Activated CD4-positive, alpha-beta T cell treated with anti-CD3 and anti-CD28 coated beads, Interleukin-2, amount 50 U/mL, for 16 hours (primary cell): Measurements from ENCODE around the gene ABCA10.
"Not testable (repeated sequence)": the region's sequence is repeated elsewhere in the genome, so short reads cannot be mapped to it uniquely, and the experiment has no call there.

Source experiments
- DNase-seq: peaks from one replicate; pipeline ENCODE4 v3.0.0-alpha.2; 2020

Gene ABCA10, protein sequence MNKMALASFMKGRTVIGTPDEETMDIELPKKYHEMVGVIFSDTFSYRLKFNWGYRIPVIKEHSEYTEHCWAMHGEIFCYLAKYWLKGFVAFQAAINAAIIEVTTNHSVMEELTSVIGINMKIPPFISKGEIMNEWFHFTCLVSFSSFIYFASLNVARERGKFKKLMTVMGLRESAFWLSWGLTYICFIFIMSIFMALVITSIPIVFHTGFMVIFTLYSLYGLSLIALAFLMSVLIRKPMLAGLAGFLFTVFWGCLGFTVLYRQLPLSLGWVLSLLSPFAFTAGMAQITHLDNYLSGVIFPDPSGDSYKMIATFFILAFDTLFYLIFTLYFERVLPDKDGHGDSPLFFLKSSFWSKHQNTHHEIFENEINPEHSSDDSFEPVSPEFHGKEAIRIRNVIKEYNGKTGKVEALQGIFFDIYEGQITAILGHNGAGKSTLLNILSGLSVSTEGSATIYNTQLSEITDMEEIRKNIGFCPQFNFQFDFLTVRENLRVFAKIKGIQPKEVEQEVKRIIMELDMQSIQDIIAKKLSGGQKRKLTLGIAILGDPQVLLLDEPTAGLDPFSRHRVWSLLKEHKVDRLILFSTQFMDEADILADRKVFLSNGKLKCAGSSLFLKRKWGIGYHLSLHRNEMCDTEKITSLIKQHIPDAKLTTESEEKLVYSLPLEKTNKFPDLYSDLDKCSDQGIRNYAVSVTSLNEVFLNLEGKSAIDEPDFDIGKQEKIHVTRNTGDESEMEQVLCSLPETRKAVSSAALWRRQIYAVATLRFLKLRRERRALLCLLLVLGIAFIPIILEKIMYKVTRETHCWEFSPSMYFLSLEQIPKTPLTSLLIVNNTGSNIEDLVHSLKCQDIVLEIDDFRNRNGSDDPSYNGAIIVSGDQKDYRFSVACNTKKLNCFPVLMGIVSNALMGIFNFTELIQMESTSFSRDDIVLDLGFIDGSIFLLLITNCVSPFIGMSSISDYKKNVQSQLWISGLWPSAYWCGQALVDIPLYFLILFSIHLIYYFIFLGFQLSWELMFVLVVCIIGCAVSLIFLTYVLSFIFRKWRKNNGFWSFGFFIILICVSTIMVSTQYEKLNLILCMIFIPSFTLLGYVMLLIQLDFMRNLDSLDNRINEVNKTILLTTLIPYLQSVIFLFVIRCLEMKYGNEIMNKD (N-terminal part only)

DNA sequence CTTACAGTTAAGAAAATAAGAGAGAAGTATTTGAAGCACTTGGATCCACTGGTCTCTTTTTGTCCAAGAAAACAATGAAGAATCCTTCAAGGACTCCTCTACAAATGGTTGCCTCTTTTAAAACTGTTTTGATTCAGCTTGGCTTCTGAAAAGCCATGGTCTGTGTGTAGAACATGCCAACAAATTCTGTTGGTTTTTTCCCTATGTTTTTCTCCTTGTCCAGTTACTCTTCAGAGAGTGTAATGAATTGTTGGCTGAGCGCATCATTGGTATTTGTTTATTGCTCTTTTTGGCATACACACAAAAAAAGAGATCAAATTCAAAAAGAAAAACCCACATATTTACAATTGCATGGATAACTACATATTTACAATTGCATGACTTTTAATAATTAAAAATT is at the start of gene ABCA10:
Gene ABCA10, minus strand, starts transcription at position 249 of the 400 bp plus-strand sequence. CDS start 3,466 bp downstream, outside the sequence.
- no peak for DNase-seq

DNA sequence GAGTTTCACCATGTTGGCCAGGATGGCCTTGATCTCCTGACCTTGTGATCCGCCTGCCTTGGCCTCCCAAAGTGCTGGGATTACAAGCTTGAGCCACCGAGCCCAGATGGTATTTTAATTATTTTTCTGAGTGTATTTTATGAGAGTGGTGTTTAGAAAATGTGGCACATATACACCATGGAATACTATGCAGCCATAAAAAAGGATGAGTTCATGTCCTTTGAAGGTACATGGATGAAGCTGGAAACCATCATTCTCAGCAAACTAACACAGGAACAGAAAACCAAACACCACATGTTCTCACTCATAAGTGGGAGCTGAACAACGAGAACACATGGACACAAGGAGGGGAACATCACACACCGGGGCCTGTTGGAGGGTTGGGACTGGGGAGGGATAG is 47.7 kb upstream of the ABCA10 start:
- not testable (repeated sequence) for DNase-seq

DNA sequence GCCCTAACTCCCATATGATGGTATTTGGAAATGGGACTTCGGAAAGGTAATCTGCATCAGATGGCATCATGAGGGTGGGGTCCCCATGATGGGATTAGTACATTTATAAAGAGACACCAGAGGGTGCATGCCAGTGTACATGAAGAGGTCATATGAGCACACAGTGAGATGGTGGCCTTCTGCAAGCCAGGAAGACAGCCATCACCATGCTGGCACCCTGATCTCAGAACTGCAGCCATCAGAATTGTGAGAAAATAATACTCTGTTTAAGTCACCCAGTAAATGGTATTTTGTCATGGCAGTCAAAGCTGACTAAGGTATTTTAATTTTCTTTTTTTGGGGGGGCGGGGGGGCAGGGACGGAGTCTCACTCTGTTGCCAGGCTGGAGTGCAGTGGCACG is 47.1 kb upstream of the ABCA10 start:
- DNase-seq, result no peak

DNA sequence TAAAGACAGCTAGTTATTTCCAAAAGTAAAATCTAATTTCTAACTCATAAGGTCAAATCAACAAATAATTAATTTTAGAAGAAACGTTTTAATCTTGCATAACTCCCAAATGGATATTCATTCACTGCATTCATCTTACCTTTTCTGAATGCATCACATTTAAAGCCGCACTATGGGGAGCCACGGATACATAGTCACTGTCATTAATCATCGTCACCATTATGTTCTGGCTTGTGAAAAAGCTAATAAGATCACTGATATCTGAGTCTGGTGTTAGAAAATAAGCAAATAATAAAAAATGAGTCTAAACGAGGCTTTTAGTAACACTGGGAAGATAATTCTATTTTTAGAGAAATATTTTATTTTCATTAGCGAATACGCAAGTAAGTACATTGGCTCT is 42.4 kb upstream of the ABCA10 start:
- DNase-seq, result no peak

DNA sequence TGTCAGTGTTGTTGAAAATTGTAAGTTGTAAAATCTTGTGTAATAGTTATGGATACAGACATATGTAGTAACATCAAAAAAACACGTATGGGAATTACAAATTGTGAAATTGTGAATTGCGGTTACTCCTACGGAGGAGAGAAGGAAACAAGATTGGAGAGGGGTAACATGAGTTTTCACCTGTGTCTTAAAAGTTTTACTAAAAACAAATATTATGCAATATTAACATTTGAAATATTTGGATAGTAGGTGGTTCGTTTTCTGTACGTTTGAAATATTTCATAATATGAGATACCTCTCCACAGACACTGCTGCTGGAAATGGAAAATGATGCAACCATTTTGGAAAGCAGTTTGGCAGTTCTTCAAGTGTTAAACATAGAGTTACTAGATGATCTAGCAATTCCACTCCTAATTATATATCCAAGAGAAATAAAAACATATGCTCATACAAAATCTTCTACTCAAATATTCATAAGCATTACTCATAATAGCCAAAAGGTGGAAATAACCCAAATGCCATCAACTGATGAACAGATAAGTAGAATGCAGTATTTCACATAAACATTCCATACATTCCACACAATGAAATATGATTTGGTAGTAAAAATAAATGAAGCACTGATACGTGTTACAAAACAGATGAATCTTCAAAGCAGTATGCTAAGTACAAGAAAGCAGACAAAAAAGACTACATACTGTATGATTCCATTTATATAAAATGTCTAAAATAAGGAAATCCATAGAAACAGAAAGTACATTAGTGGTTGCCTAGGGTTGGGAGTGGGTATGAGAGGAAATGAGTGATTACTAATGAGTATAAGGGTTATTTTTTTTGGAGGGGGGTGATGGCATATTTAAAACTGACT is 40.7 kb upstream of the ABCA10 start:
- DNase-seq, result no peak

DNA sequence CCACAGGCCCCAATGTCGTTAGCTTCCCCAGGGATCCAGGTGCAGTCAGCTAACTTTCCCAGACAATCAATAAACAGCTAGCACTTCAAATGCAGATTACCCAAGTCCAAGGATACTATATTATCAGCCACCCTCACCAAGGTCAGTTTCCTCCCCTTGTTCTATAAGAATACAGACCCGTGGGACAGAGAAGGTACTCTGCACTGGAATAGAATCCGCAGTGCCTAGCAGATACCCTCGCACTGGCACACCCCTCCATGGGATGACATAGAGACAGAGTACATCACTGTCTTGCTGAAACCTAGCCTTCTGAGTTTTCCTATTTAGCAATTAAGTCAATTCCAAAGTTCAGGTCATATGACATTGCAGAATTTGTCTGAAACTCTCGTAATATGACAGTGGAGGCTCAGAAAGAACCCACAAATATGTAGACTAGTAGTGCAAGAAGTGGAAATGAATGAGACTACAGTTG is 40.0 kb upstream of the ABCA10 start:
- DNase-seq, result no peak

DNA sequence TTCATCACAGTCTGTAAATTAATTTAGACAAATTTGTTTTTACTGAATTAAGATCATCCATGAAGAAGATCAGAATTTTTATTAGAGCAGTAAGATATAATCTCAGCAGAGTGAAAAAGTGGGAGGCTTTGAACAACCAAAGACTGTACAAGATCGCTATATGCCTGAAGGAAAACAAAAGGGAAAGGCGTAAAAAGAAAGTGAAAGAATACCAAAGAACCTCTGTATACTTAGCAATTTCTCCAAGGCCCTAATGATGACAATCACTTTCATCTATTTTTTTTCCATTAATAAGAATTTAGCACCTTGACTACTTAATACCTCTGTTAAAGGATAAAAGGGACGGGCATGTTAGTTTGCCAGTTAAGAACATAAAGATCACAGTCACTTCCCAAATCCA is 38.6 kb upstream of the ABCA10 start:
- no peak for DNase-seq

DNA sequence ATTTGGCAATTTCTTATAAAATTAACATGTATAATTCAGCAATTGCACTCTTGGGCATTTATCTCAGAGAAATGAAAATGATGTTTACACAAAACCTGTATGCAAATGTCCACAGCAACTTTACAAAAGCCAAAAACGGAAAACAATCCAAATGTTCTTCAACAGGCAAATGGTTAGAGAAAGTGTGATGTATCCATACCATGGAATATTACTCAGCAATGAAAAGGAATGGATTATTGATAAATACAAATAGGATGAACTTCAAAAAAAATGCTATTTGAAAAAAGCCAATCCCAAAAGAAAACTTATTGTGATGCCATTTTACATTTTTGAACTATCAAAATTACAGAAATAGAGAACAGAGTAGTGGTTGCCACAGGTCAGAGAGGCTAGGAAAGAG is 37.2 kb upstream of the ABCA10 start:
- no peak for DNase-seq

DNA sequence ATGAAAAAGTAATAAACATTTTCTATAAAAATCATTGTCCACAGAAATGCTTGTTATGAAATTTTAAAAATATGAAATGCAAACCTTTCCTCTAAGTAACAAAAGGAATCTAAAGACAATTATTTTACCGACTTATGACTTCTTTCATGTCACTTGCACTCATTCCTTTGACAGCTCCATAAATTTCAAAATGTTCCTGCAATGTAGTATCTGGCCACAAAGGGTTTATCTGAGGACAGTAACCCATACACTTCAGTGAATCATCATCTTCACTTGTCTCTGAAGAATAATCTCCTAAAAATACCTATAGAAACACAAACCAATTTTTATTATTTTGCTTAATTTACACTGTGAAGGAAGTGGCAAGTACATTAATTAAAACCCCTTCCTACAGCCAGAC is 25.6 kb upstream of the ABCA10 start:
- no peak for DNase-seq

DNA sequence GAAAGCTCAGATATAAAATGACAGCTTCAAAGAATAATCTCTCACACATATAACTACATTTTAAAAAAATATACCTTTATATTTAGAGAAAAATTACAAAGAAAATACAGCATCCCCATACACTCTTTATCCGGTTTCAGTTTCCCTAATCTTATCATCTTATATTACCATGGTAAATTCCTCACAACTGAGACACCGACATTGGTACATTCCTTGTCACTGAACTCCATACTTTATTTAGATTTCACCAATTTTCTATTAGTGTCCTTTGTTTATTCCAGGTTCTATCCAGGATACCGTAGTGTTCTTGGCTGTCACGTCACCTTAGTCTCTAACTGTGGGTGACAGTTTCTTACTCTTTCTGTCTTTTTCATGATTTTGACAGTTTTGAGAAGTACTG is 22.0 kb upstream of the ABCA10 start:
- no peak for DNase-seq

DNA sequence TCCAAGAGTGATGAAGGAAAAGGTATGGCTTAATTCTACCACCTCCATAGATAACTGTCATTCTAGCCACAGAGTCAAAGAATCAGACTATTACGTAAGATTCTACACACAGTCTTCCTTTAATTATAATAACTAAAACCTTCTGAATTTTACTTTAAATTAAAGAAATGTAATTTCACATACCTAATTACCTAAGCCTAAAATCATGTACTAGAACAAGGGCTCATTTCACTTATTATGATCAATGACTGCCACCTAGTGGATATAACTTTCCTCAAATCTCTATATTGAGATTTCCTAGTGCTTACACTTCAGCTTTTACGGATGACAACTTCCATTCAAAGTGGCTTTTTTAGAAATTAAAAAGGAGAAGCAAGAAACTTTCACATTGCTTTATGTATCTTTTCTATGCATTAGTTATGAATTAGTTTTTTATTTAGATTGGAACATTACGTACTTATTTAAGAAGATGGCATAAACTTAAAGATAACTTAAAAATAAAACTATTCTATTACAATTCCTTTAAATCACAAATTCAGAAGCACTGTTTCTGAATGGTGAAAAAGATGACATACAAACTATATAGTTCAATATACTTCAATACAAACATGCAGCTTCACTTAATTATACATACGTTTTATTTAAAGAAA is 18.2 kb upstream of the ABCA10 start:
- DNase-seq, result peak; percentile 32

DNA sequence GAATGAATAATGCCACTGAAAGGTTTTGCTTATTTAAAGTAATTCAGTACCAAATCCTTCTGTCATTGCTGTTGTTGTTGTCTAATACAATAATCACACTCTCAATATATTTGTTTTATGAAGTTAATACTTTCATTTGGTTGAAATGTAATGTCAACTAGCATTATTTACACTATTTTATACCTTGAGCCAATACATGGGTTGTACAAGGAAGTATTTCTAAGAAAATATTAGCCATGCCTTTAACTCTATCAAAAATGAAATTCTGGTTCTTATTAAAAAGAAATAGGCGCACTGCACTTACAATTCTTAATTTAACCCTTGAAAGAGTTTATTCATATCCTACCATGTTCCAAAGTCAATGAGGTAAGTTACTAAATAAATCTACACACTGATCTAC is 17.6 kb upstream of the ABCA10 start:
- DNase-seq, result no peak

DNA sequence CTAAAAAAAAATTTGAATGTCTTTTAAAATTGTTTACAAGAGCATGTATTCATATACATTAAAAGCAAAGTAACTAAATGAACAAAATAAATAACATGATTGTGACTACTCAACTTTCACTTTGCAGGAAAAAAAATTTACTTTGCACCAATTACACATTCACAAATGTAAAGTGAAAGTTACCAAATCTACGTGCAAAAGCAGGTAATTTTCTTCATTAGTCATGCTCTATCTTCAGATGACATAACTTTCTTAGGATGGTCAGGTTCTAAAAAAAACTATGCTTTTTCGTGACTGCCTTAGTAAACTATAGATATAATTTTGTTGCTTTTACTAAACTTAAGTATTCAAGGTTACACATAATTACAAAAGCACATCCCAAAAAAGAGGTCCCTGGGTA is 17.0 kb upstream of the ABCA10 start:
- no peak for DNase-seq

DNA sequence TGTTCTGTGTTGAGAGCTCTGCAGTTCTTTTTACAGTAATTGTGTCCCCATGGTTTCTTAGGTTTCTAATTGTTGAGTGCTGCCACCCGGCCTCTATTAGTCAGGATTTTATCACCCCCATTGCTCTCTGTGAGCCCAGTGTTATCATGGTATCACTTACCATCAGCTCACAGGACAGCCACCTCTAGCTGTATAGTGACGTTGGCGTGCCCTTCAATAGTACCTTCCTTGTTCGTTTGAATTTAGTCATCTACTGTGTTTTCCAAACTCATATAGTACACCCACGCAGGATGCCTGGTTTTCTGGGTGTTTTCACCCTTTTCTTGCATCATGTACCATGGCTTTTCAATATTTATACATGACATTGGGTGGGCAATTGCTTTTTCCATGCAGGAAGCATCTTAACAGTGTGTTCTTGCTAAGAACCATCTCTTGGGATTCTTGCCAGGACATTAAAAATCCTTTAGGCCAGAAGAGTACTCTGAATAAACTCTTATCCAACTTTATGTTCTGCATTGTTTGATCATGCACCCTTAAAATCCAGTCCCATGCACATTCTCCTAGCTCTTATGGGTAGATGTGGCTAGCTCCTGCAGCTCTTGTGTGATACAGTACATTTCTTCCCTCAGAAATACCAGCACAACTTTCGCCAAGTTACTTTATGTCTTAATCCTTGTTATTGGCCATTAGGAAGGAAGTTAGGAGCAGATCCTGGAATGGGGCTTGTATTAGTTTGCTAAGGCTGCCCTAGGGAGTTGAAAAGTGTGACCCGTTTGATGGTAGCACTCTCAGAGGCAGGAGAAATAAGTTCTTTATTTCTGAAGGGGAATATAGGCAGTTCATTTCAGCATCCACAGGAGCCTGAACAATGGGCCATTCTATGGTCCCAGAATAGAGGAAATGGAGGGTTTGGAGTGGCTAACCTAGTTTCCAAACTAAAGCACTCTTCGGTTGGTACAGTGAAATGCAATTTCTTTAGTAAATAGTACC is 11.3 kb upstream of the ABCA10 start:
- no peak for DNase-seq

DNA sequence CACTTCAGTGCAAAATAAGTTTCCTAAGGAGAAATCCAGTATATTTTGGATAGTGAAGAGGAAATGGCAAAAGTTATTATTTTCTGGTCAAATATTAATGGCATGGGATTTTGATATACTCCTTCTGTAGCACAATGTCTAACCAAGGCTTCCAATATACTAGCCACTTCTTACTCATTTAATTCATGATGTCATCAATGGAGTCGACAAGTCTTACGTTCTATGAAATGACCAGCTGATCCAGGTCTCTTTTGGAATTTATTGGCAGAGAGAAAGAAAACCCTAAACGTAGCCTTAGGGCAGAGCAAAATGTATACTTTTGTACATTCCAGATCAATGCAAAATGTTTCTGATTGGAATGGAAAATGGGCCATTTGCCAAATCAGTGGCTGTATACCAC is 8.3 kb upstream of the ABCA10 start:
- no peak for DNase-seq

DNA sequence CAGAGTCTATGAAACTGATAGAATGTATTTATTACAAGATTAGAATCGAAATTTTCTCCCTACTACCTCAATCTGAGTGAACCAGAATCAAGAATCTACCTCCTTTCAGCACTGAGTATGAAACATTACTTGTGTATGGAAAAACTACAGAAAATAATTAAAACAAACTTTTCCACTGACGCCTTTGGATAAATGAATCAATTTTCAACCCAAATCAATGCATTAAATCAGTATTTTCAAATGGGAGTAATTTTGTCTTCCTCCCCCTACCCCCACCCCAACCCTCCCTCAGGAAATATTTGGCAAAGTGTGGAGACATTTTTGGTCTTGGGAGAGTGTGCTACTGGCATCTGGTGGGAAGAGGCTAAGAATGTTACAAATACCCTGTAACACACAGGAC is 7.8 kb upstream of the ABCA10 start:
- DNase-seq, result no peak

DNA sequence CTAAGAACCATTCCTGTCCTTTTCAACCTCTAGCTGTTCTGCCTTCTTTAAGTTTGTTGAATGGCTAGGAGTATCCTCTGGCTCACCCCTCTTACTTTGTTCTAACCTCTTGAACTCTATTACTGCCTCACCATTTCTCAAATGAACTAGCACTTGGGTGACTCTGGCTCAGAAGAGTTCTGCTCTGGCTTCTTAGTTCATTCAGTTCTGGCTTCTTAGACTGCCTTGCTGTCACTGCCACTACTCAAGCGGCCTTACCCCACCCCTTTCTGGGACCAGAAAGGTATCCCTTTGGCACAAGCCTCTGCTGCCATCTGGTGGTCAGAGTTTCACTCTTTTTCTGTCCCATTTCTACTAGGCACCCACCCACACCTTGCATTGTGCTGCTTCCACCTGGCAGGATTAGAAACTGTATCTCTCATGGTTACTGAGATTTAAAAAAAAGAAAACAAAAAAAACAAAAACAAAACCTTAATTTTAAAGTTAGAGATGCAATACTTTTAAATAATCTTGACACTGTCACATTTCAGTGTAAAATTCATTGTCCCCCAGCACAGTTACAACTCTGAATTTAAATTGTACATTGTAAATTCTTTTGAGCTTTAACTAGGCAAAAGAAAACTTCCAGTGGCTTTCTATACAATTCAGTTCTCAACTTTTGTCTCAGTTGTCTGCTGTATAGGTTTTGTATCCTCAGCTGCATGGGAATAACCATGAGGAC is 6.9 kb upstream of the ABCA10 start:
- peak; percentile 74 for DNase-seq

DNA sequence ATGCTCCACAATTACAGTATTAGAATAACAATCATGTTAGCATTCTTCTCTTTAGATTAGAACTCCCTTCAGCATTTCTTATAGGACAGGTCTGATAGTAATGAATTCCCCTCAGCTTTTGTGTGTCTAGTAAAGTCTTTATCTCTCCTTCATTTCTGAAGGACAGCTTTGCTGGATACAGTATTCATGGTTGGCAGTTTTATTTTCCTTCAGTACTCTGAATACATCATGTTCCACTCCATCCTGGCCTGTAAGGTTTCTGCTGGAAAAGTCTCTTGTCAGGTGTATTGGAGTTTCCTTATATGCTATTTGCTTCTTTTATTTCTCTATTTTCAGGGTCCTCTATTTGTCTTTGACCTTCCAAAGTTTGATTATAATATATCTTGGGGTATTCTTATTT is 4.0 kb upstream of the ABCA10 start:
- no peak for DNase-seq

DNA sequence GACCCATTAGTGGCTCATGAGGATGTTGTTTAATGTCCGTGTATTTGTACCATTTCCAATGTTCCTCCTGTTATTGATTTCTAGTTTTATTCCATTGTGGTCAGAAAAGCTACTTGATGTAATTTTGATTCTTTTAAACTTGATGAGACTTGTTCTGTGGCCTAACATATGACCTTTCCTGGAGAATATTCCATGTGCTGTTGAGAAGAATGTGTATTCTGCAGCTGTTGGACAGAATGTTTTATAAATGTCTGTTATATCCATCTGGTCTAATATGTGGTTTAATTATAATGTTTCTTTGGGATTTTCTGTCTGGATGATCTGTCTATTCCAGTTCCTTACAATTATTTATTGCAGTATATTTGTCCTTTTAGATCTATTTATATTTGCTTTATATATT is 2.9 kb upstream of the ABCA10 start:
- no peak for DNase-seq

DNA sequence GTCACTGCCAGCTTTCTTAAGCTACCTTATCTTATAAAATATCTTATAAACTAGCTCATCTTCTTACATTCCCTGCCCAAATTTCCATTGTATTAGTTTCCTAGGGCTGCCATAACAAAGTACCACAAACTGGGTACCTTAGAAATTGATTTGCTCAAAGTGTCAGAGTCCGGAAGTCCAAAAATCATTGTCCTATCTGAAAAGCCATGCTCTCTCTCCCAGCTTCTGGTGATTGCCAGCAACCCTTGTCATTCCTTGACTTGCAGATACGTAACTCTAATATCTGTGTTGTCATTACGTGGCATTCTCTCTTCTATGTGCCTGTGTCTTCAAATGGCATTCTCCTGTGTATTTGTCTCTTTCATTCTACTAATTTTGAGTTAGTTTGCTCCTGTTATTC is 2.3 kb upstream of the ABCA10 start:
- no peak for DNase-seq
